GM12892 (cell line): ENCODE data around the gene ZNF324B.

Experiments
- POLR2A ChIP-seq: IDR thresholded peaks from 2 replicates; pipeline ENCODE4 v1.6.1; 2011; ENCODE audit warnings: low read depth, low read length, control low read depth
- POLR2AphosphoS5 ChIP-seq: IDR thresholded peaks from 2 replicates; pipeline ENCODE4 v1.6.1; 2011; ENCODE audit warnings: low read depth, low read length, control low read depth
- TAF1 ChIP-seq: IDR thresholded peaks from 2 replicates; pipeline ENCODE4 v1.6.1; 2011; ENCODE audit warnings: low read depth, mild to moderate bottlenecking, control low read depth, low read length, borderline replicate concordance

- TF ChIP-seq TAF1 (no peak), POLR2A (no peak), POLR2AphosphoS5 (no peak)
Observed at GRCh38 chr19:58460039-58460438, 8.6 kb downstream of the ZNF324B start.
